K562 (cell line): ENCODE results near the gene SLC22A8. TPM values are rescaled to one million over a fixed set of nuclear protein-coding genes. Genes with fewer than 3 reads are reported as not detected.

Experiments used
- ATAC-seq: fragments of 200-7000 bp; cut with Tn5 transposase; 3 replicates; pipeline ENCODE4 v1.9.1; 2020; ENCODE audit warnings: moderate library complexity
- BruUV-seq: library from RNA; stranded (reverse); fragments of 400-500 nt; replicated peaks from 2 replicates; lab custom pipeline; 2021; lab: Mats Ljungman, UMichigan
- CTCF ChIA-PET: fragments of 300-600 bp; formaldehyde crosslinking; extraction: SDS; loops from one replicate; lab custom pipeline; 2021; ENCODE audit warnings: low intra/inter-chr PET ratio; lab: Yijun Ruan, JAX
- POLR2A ChIA-PET: fragments of 300-600, 350-650 bp; sonication (Branson Sonifier 250); formaldehyde crosslinking; extraction: SDS; loops from one replicate; lab custom pipeline; 2021; ENCODE audit warnings: antibody characterized with exemption, inconsistent platforms; lab: Yijun Ruan, JAX
- DNase-seq, 4 experiments: peaks; one replicate each; pipeline versions ENCODE4 v3.0.0 to v3.0.0-alpha.2; 2011 to 2018; ENCODE audit warnings: low spot score in 3 of 4, mixed read lengths in 3 of 4; ENCODE audit errors: extremely low read depth in 1 of 4
- FAIRE-seq: peaks from 2 replicates; lab custom pipeline; 2011; peaks lifted over from hg19 to GRCh38; lab: Jason Lieb, UNC
- H2AFZ ChIP-seq: 2 replicates; pipeline ENCODE4 v1.6.0; 2011; ENCODE audit warnings: low read depth, low read length, control low read depth, inconsistent platforms
- H3K27ac ChIP-seq: fragments of 200-600 bp; 3 replicates; pipeline ENCODE4 v1.8.0; 2011; ENCODE audit warnings: low read depth, mild to moderate bottlenecking, control low read depth, inconsistent platforms, low read length, moderate library complexity, mixed read lengths; ENCODE audit errors: extremely low read depth
- H3K27me3 ChIP-seq, 2 experiments: fragments of 300-600 bp in 1 of 2; 2 replicates in 1 of 2; 3 replicates in 1 of 2; pipeline versions ENCODE4 v1.6.0 to v1.8.0; 2011; ENCODE audit warnings: inconsistent platforms in 2 of 2, low read length in 2 of 2, mild to moderate bottlenecking in 1 of 2, mixed read lengths in 1 of 2, moderate library complexity in 1 of 2; ENCODE audit not compliant: control insufficient read depth in 2 of 2, insufficient read depth in 2 of 2
- H3K36me3 ChIP-seq: fragments of 300-600 bp; 3 replicates; pipeline ENCODE4 v1.8.0; 2011; ENCODE audit warnings: mild to moderate bottlenecking, low read length, inconsistent platforms; ENCODE audit not compliant: control insufficient read depth, insufficient read depth
- H3K4me1 ChIP-seq, 2 experiments: fragments of 200-600 bp in 1 of 2; replicated peaks in 1 of 2; 2 replicates in 1 of 2; 3 replicates in 1 of 2; pipeline versions ENCODE4 v1.5.1 to v1.8.0; 2011; ENCODE audit warnings: inconsistent platforms in 2 of 2, low read length in 2 of 2, mild to moderate bottlenecking in 1 of 2, mixed read lengths in 1 of 2, moderate library complexity in 1 of 2; ENCODE audit not compliant: control insufficient read depth in 2 of 2, insufficient read depth in 2 of 2
- H3K4me2 ChIP-seq: 2 replicates; pipeline ENCODE4 v1.6.1; 2011; ENCODE audit warnings: low read length, control low read depth, inconsistent platforms, mixed read lengths; ENCODE audit not compliant: insufficient read depth
- H3K4me3 ChIP-seq: fragments of 200-600 bp; sonication (generic), shearing (Covaris generic); 2 replicates; pipeline ENCODE4 v1.5.1; 2016; ENCODE audit warnings: control low read depth, inconsistent platforms
- H3K79me2 ChIP-seq: fragments of 200-600 bp; 3 replicates; pipeline ENCODE4 v1.8.0; 2011; ENCODE audit warnings: low read length, inconsistent platforms; ENCODE audit not compliant: control insufficient read depth, insufficient read depth
- H3K9ac ChIP-seq, 2 experiments: 2 replicates each; pipeline versions ENCODE4 v1.6.0 to v1.6.1; 2011; ENCODE audit warnings: low read depth in 2 of 2, low read length in 2 of 2, control low read depth in 1 of 2, inconsistent platforms in 1 of 2, mild to moderate bottlenecking in 1 of 2, mixed read lengths in 1 of 2; ENCODE audit not compliant: insufficient read depth in 1 of 2
- H3K9me1 ChIP-seq: one replicate; pipeline ENCODE4 v1.6.0; 2011; ENCODE audit warnings: inconsistent platforms, mild to moderate bottlenecking, low read length, moderate library complexity; ENCODE audit not compliant: control insufficient read depth, insufficient read depth
- H3K9me3 ChIP-seq: replicated peaks from 2 replicates; pipeline ENCODE4 v1.5.1; 2011; ENCODE audit warnings: low read depth, low read length, inconsistent platforms; ENCODE audit not compliant: control insufficient read depth, insufficient read depth
- H4K20me1 ChIP-seq: replicated peaks from 2 replicates; pipeline ENCODE4 v1.6.1; 2011; ENCODE audit warnings: low read length, inconsistent platforms, mixed read lengths; ENCODE audit not compliant: control insufficient read depth, insufficient read depth
- WGBS: fragments of 100-300 bp; shearing (Covaris generic); methylation state at CpG from one replicate; pipeline ENCODE4 v1.1.6; 2016; ENCODE audit warnings: low coverage, mixed read lengths; ENCODE audit not compliant: insufficient coverage; ENCODE audit errors: missing lambda C conversion rate; 5-methylcytosine and 5-hydroxymethylcytosine counted together
- in situ Hi-C: fragments of 300-500 bp; cut with MboI; formaldehyde crosslinking; loops from 4 replicates; pipeline ENCODE4 v1.15.0; 2018; ENCODE audit warnings: inconsistent platforms, mixed read lengths
- intact Hi-C: fragments of 100-400 bp; cut with micrococcal nuclease; formaldehyde crosslinking; loops from 2 replicates; pipeline ENCODE4 v1.14.2; 2022
- polyA plus RNA-seq, 8 experiments: library from polyadenylated mRNA; depleted of rRNA in 4 of 8; stranded (reverse) in 5 of 8; unstranded in 3 of 8; fragments of >200 nt; fragmentation: Nextera tagmentation in 2 of 8; fragmentation: Illumina TruSeq in 1 of 8; extraction: Ambion mirVana in 2 of 8; extraction: Trizol in 1 of 8; gene quantifications; 2 replicates each; pipeline versions ENCODE4 v1.2.1 to v1.2.3, GENCODE V29; 2011 to 2014; ENCODE audit warnings: inconsistent platforms in 1 of 8, missing spikeins in 1 of 8
- total RNA-seq, 7 experiments: library from RNA; depleted of rRNA in 6 of 7; stranded (reverse); fragments of >200 nt in 6 of 7; fragmentation: Illumina TruSeq in 2 of 7; extraction: Trizol in 2 of 7; gene quantifications; 2 replicates each; pipeline versions ENCODE4 v1.2.1 to v1.2.3, GENCODE V29; 2011 to 2021; ENCODE audit warnings: low replicate concordance in 1 of 7
- TF ChIP-seq, protein P1 (sequence below), 3 experiments: IDR thresholded peaks in 2 of 3; conservative IDR thresholded peaks in 1 of 3; 2 replicates each; pipeline ENCODE4 v1.5.1; 2011 to 2012; ENCODE audit warnings: low read length in 3 of 3, mild to moderate bottlenecking in 3 of 3, control low read depth in 2 of 3, improper control_type of control experiment in 1 of 3, inconsistent platforms in 1 of 3, low read depth in 1 of 3, mixed read lengths in 1 of 3, moderate library complexity in 1 of 3; ENCODE audit not compliant: insufficient read depth in 2 of 3
- TF ChIP-seq, protein P2 (sequence below): sonication (generic); formaldehyde crosslinking; IDR thresholded peaks from 2 replicates; pipeline ENCODE4 v1.4.0; 2020; ENCODE audit warnings: mild to moderate bottlenecking, missing genetic modification reagents

The SLC22A8 gene
- total and polyA plus RNA-seq, 9 of the 15 experiments (the other 6 are each of a cell fraction or from before 2014, with no cell fraction given) = not detected

GRCh38 chr11:62981743-62982142 is 33.9 kb downstream of the SLC22A8 start:
- Histone ChIP-seq H3K9me1 (peaks cover 2% of the 10 kb centered on the region), H3K79me2 (no peaks in the 10 kb centered on the region), H3K27me3 (peaks cover 14 to 48% of the 10 kb centered on the region in 2 experiments), H3K27ac (no peak overlapping the region), H3K4me2 (no peak overlapping the region), H4K20me1 (0 out of 2 replicates have a peak, but pooled peaks cover 5% of the 10 kb centered on the region), H3K36me3 (no peaks in the 10 kb centered on the region), H3K9me3 (no peaks in the 10 kb centered on the region), H3K9ac (no peak overlapping the region), H2AFZ (no peak overlapping the region), H3K4me1 (peaks cover 0 to 3% of the 10 kb centered on the region in 2 experiments; a peak in 1 of 5 replicates), H3K4me3 (no peak overlapping the region)
- no TSS peak for BruUV-seq
- ChIA-PET CTCF (no interaction called here), POLR2A (interaction anchor here (1.2 to 1.4 kb wide), 2 partner anchors 21 to 92 kb away, joined by 4 to 5 read pairs; no protein-coding TSS in a partner anchor)
- DNase-seq (no peak), FAIRE-seq (no peak), ATAC-seq (peak; percentile 60)
- WGBS = 0% methylated on average over 7 of the region's 7 CpGs
- intact Hi-C loops (no loop called here), in situ Hi-C loops (no loop called here)
- TF ChIP-seq, protein P1, sequence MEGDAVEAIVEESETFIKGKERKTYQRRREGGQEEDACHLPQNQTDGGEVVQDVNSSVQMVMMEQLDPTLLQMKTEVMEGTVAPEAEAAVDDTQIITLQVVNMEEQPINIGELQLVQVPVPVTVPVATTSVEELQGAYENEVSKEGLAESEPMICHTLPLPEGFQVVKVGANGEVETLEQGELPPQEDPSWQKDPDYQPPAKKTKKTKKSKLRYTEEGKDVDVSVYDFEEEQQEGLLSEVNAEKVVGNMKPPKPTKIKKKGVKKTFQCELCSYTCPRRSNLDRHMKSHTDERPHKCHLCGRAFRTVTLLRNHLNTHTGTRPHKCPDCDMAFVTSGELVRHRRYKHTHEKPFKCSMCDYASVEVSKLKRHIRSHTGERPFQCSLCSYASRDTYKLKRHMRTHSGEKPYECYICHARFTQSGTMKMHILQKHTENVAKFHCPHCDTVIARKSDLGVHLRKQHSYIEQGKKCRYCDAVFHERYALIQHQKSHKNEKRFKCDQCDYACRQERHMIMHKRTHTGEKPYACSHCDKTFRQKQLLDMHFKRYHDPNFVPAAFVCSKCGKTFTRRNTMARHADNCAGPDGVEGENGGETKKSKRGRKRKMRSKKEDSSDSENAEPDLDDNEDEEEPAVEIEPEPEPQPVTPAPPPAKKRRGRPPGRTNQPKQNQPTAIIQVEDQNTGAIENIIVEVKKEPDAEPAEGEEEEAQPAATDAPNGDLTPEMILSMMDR (IDR thresholded peaks at IDR 0.05 in 2 of 3, conservative IDR thresholded peaks at IDR 0.05 in 1 of 3; ENCODE audit: insufficient read depth in 2 of 3, low read depth in 1 of 3, low read length in 3 of 3) = peak in 2 of 3 experiments; percentile 20 to 23; a peak in 2 of 6 replicates
- TF ChIP-seq, protein P2, sequence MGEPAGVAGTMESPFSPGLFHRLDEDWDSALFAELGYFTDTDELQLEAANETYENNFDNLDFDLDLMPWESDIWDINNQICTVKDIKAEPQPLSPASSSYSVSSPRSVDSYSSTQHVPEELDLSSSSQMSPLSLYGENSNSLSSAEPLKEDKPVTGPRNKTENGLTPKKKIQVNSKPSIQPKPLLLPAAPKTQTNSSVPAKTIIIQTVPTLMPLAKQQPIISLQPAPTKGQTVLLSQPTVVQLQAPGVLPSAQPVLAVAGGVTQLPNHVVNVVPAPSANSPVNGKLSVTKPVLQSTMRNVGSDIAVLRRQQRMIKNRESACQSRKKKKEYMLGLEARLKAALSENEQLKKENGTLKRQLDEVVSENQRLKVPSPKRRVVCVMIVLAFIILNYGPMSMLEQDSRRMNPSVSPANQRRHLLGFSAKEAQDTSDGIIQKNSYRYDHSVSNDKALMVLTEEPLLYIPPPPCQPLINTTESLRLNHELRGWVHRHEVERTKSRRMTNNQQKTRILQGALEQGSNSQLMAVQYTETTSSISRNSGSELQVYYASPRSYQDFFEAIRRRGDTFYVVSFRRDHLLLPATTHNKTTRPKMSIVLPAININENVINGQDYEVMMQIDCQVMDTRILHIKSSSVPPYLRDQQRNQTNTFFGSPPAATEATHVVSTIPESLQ (CRISPR knock-in tag) = no peak
